Body of pancreas (tissue), 4 donors: ENCODE measurements around the gene NRG3.

Experiments
- CTCF ChIP-seq, 7 experiments: fragments of 450-650 bp in 4 of 7; fragments of 200-600 bp in 3 of 7; sonication (generic) in 3 of 7; IDR thresholded peaks; one replicate each; pipeline ENCODE4 v1.5.1; 2016 to 2019; ENCODE audit warnings: antibody characterized with exemption in 7 of 7
- POLR2A ChIP-seq, 3 donors: fragments of 450-650 bp; IDR thresholded peaks; one replicate each; pipeline ENCODE4 v1.6.1; 2016; ENCODE audit warnings: antibody characterized with exemption in 3 of 3, mild to moderate bottlenecking in 2 of 3

GRCh38 chr10:82194419-82194818 lies 319.4 kb downstream of the NRG3 start:
- TF ChIP-seq CTCF (IDR thresholded peaks at IDR 0.05) (no peak), POLR2A (IDR thresholded peaks at IDR 0.05) (no peak)
